Measurements from ENCODE around the gene TMEM164. TPM values are rescaled to one million over a fixed set of nuclear protein-coding genes. Genes with fewer than 3 reads are reported as not detected.

Gene TMEM164
- total RNA-seq, 1 donor from 2014 or later: 17.6 TPM

DNA sequence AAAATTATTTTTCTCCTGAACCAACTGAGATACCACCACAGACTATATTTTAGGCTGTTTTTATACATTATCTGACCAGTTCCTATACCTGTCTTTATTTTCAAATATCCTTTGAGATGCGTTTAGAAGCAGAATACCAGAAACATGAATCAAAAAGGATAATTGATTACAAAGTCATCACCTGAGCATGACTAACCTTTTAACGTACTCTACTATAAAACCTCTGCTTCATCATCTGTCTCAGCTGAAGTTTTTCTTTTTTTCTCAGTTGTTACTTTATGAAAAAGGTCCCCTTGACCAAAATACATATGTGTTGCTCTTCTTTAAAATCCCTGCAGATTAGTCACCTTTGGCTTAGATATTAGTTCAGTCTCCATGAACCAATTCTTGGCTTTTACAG lies 205.2 kb downstream of the TMEM164 start:
- FAIRE-seq: peak; percentile 91
- H4K20me1 ChIP-seq (ENCODE audit: insufficient read depth, low read length): no peaks in the 10 kb centered on the region
- H3K4me1 Mint-ChIP-seq (ENCODE audit: low read depth, unreplicated experiment): peaks cover 23% of the 10 kb centered on the region

GRCh38 chrX:110210417-110211139 lies 207.7 kb downstream of the TMEM164 start:
- H3K4me2 ChIP-seq (ENCODE audit: low read length): peak overlapping the region; percentile 71
- H3K4me3 Mint-ChIP-seq (ENCODE audit: unreplicated experiment): no peak overlapping the region

More for the DNA sequence above, 205.2 kb downstream of the TMEM164 start:
- Histone ChIP-seq H3K36me3 (ENCODE audit: insufficient read depth, low read length) (no peaks in the 10 kb centered on the region), H3K4me1 (ENCODE audit: insufficient read depth, low read length) (peaks cover 25% of the 10 kb centered on the region), H3K9me3 (ENCODE audit: insufficient read depth, low read depth, low read length) (no peaks in the 10 kb centered on the region), H3K4me3 (ENCODE audit: insufficient read depth, low read depth, low read length) (no peak overlapping the region), H2AFZ (ENCODE audit: low read depth, low read length) (no peak overlapping the region), H3K27me3 (ENCODE audit: insufficient read depth, low read length) (no peaks in the 10 kb centered on the region), H3K9ac (ENCODE audit: low read length) (no peak overlapping the region), H3K4me2 (ENCODE audit: low read length) (no peak overlapping the region), H3K27ac (ENCODE audit: low read depth, low read length) (no peak overlapping the region), H3K79me2 (ENCODE audit: insufficient read depth, low read length) (no peaks in the 10 kb centered on the region)
- TF ChIP-seq CTCF (IDR thresholded peaks at IDR 0.05; ENCODE audit: insufficient read depth, low read depth, low read length) (no peak), EZH2 (IDR thresholded peaks at IDR 0.05; ENCODE audit: insufficient read depth, low read length) (no peak)
- no peaks in the 10 kb centered on the region for H3K27me3 Mint-ChIP-seq (ENCODE audit: low read depth, unreplicated experiment)
- no peak overlapping the region for H3K4me3 Mint-ChIP-seq (ENCODE audit: unreplicated experiment)
- no peak for DNase-seq (ENCODE audit: low read depth)
- H3K36me3 Mint-ChIP-seq (ENCODE audit: low read depth, unreplicated experiment): peaks cover 1% of the 10 kb centered on the region
- no peaks in the 10 kb centered on the region for H3K9me3 Mint-ChIP-seq (ENCODE audit: unreplicated experiment)
- no peak overlapping the region for H3K27ac Mint-ChIP-seq (ENCODE audit: unreplicated experiment)

More at GRCh38 chrX:110210417-110211139, 207.7 kb downstream of the TMEM164 start:
- TF ChIP-seq CTCF (IDR thresholded peaks at IDR 0.05; ENCODE audit: insufficient read depth, low read depth, low read length): no peak
- no peaks in the 10 kb centered on the region for H3K27me3 ChIP-seq (ENCODE audit: insufficient read depth, low read length)
- H2AFZ ChIP-seq (ENCODE audit: low read depth, low read length): no peak overlapping the region
- no peak overlapping the region for H3K4me3 ChIP-seq (ENCODE audit: insufficient read depth, low read depth, low read length)
- H3K79me2 ChIP-seq (ENCODE audit: insufficient read depth, low read length): no peaks in the 10 kb centered on the region
- no peaks in the 10 kb centered on the region for H3K36me3 ChIP-seq (ENCODE audit: insufficient read depth, low read length)
- no peaks in the 10 kb centered on the region for H3K9me3 ChIP-seq (ENCODE audit: insufficient read depth, low read depth, low read length)
- Mint-ChIP-seq H3K27ac (ENCODE audit: unreplicated experiment) (no peak overlapping the region), H3K9me3 (ENCODE audit: unreplicated experiment) (no peaks in the 10 kb centered on the region), H3K4me1 (ENCODE audit: low read depth, unreplicated experiment) (peaks cover 18% of the 10 kb centered on the region), H3K36me3 (ENCODE audit: low read depth, unreplicated experiment) (peaks cover 1% of the 10 kb centered on the region), H3K27me3 (ENCODE audit: low read depth, unreplicated experiment) (no peaks in the 10 kb centered on the region)
- DNase-seq (ENCODE audit: low read depth): peak; percentile 86
- no peaks in the 10 kb centered on the region for H4K20me1 ChIP-seq (ENCODE audit: insufficient read depth, low read length)
- H3K9ac ChIP-seq (ENCODE audit: low read length): peak overlapping the region; percentile 69
- H3K4me1 ChIP-seq (ENCODE audit: insufficient read depth, low read length): peaks cover 19% of the 10 kb centered on the region
- H3K27ac ChIP-seq (ENCODE audit: low read depth, low read length): peak overlapping the region; percentile 77
- FAIRE-seq: peak; percentile 96
